ENCODE results near the gene KLF16. TPM values are rescaled to one million over a fixed set of nuclear protein-coding genes. Genes with fewer than 3 reads are reported as not detected.

Gene KLF16
- total RNA-seq, 1 donor from 2014 or later: 2.9 TPM

GRCh38 chr19:1822210-1822609 is 41.2 kb downstream of the KLF16 start:
- no peak for DNase-seq

GRCh38 chr19:1819341-1820255 is 43.8 kb downstream of the KLF16 start:
- DNase-seq: no peak

GRCh38 chr19:1818549-1819195 is 44.7 kb downstream of the KLF16 start:
- no peak for DNase-seq

GRCh38 chr19:1817553-1818179 is 45.7 kb downstream of the KLF16 start:
- no peak for DNase-seq

- no peak for DNase-seq
Observed at GRCh38 chr19:1816530-1817298, 46.7 kb downstream of the KLF16 start.

- no peak for DNase-seq
Observed at GRCh38 chr19:1815605-1816529, 47.5 kb downstream of the KLF16 start.

GRCh38 chr19:1814833-1815604 is 48.4 kb downstream of the KLF16 start:
- DNase-seq: no peak

GRCh38 chr19:1814391-1814790 is 49.0 kb downstream of the KLF16 start:
- no peak for DNase-seq

GRCh38 chr19:1813192-1814182 is 49.9 kb downstream of the KLF16 start:
- no peak for DNase-seq

GRCh38 chr19:1812426-1813191 is 50.8 kb downstream of the KLF16 start:
- DNase-seq: peak; percentile 71

GRCh38 chr19:1811942-1812425 is 51.4 kb downstream of the KLF16 start, which contains the start of gene ATP8B3:
Gene ATP8B3 (minus strand): TSS chr19:1812276. CDS start chr19:1811736, 540 bp downstream.
- DNase-seq: no peak

- no peak for DNase-seq
Observed at GRCh38 chr19:1811472-1811894, 51.9 kb downstream of the KLF16 start.

- DNase-seq: no peak
Observed at GRCh38 chr19:1810439-1811160, 52.8 kb downstream of the KLF16 start.

GRCh38 chr19:1809678-1810077 is 53.7 kb downstream of the KLF16 start:
- no peak for DNase-seq

- DNase-seq: no peak
Observed at GRCh38 chr19:1808395-1808731, 55.0 kb downstream of the KLF16 start.

GRCh38 chr19:1807695-1808394 is 55.5 kb downstream of the KLF16 start:
- no peak for DNase-seq

Measured in skin of body (tissue), 2 donors.